Esophagus muscularis mucosa (tissue), 4 donors: ENCODE measurements around the gene GPR18.

Experiments
- EP300 ChIP-seq: sonication (generic); formaldehyde crosslinking; IDR thresholded peaks from one replicate; pipeline ENCODE4 v1.6.1; 2017; ENCODE audit warnings: antibody characterized with exemption
- POLR2A ChIP-seq: fragments of 450-650 bp; IDR thresholded peaks from one replicate; pipeline ENCODE4 v1.6.1; 2017; ENCODE audit warnings: antibody characterized with exemption, moderate library complexity, mild to moderate bottlenecking, low read depth
- POLR2AphosphoS5 ChIP-seq, 2 donors: sonication (generic); formaldehyde crosslinking; IDR thresholded peaks; one replicate each; pipeline ENCODE4 v1.6.1; 2017; ENCODE audit warnings: antibody characterized with exemption in 2 of 2
- TF ChIP-seq, protein P1 (sequence below), 3 experiments: fragments of 200-600 bp in 2 of 3; fragments of 450-650 bp in 1 of 3; sonication (generic) in 2 of 3; IDR thresholded peaks; one replicate each; pipeline ENCODE4 v1.5.1; 2017 to 2019; ENCODE audit warnings: antibody characterized with exemption in 3 of 3, mild to moderate bottlenecking in 2 of 3, moderate library complexity in 1 of 3

GRCh38 chr13:99250982-99251825 is 7.0 kb downstream of the GPR18 start:
- TF ChIP-seq, protein P1, sequence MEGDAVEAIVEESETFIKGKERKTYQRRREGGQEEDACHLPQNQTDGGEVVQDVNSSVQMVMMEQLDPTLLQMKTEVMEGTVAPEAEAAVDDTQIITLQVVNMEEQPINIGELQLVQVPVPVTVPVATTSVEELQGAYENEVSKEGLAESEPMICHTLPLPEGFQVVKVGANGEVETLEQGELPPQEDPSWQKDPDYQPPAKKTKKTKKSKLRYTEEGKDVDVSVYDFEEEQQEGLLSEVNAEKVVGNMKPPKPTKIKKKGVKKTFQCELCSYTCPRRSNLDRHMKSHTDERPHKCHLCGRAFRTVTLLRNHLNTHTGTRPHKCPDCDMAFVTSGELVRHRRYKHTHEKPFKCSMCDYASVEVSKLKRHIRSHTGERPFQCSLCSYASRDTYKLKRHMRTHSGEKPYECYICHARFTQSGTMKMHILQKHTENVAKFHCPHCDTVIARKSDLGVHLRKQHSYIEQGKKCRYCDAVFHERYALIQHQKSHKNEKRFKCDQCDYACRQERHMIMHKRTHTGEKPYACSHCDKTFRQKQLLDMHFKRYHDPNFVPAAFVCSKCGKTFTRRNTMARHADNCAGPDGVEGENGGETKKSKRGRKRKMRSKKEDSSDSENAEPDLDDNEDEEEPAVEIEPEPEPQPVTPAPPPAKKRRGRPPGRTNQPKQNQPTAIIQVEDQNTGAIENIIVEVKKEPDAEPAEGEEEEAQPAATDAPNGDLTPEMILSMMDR (IDR thresholded peaks at IDR 0.05): no peak
- TF ChIP-seq POLR2A (no peak), EP300 (no peak), POLR2AphosphoS5 (IDR thresholded peaks at IDR 0.05) (no peak)
